ENCODE data around the gene SYN1. TPM values are rescaled to one million over a fixed set of nuclear protein-coding genes. Genes with fewer than 3 reads are reported as not detected.

SYN1 gene
- total and polyA plus RNA-seq, 7 donors: 0.16 to 1.6 (median 1.0) TPM; not detected in 1

DNA sequence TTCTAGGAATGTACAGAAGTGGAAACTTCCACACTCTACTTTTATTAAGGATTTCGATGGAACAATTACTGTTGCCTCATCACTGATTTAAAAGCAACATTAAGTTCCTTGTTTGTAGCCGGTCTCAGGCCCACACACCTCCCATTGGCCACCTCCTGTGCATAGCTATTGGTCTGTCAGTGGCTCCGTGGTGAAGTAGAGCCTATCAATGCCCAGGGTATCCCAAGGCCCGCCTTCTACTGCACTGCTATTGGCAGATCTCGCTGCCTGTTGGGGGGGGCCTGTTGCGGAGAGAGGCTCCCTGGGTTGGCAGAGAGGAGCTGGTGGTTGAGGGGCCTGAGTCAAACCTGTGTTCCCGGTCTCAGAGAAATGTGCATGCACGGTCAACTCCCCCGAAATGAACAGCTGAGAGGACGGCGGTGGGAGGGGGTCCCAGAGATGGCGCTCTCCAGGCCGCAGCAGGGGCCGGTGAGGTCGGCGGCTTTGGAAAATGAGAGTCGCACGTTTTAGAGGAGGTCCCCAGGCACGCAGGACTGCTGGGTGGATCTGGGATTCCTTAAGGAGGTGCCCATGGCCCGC, 63.5 kb downstream of the SYN1 start:
- peak; percentile 97 for DNase-seq
- Histone ChIP-seq H3K36me3 (no peaks in the 10 kb centered on the region), H3K9me3 (no peaks in the 10 kb centered on the region), H3K4me1 (peaks cover 0 to 2% (median 0%) of the 10 kb centered on the region in 4 donors), H3K27me3 (peaks cover 0 to 3% (median 0%) of the 10 kb centered on the region in 3 donors), H3K27ac (peak overlapping the region; percentile 83 to 90 (median 87)), H3K4me3 (peak overlapping the region; percentile 27 to 51 (median 50))
- intact Hi-C loops (cut with DNase I): no loop called here
- peak; percentile 81 to 89 (median 86) for TF ChIP-seq POLR2AphosphoS5 (IDR thresholded peaks at IDR 0.05)
- TF ChIP-seq, protein P1, sequence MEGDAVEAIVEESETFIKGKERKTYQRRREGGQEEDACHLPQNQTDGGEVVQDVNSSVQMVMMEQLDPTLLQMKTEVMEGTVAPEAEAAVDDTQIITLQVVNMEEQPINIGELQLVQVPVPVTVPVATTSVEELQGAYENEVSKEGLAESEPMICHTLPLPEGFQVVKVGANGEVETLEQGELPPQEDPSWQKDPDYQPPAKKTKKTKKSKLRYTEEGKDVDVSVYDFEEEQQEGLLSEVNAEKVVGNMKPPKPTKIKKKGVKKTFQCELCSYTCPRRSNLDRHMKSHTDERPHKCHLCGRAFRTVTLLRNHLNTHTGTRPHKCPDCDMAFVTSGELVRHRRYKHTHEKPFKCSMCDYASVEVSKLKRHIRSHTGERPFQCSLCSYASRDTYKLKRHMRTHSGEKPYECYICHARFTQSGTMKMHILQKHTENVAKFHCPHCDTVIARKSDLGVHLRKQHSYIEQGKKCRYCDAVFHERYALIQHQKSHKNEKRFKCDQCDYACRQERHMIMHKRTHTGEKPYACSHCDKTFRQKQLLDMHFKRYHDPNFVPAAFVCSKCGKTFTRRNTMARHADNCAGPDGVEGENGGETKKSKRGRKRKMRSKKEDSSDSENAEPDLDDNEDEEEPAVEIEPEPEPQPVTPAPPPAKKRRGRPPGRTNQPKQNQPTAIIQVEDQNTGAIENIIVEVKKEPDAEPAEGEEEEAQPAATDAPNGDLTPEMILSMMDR (IDR thresholded peaks at IDR 0.05): no peak
- TF ChIP-seq POLR2A (IDR thresholded peaks at IDR 0.05): peak; percentile 53 to 89
- no peak for TF ChIP-seq EP300 (IDR thresholded peaks at IDR 0.05)
- 1% methylated on average over 20 of the region's 20 CpGs for WGBS, 2 donors

DNA sequence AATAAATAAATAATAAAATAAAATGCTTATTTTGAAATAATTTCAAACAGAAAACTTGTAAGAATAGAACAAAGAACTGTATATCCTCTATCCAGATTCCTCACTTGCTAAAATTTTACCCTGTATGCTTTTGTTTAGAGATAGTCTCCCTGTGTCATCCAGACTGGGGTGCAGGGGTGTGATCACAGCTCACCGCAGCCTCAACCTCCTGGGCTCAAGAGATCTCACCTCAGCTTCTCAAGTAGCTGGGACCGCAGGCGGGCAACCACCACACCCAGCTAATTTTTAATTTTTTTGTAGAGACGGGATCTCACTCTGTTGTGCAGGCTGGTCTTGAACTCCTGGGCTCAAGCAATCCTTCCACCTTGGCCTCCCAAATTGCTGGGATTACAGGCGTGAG, 76.2 kb downstream of the SYN1 start:
- WGBS, 2 donors: 95% methylated on average over 5 of the region's 5 CpGs
- TF ChIP-seq POLR2A (IDR thresholded peaks at IDR 0.05): no peak
- no peak for TF ChIP-seq EP300 (IDR thresholded peaks at IDR 0.05)
- no peak for TF ChIP-seq POLR2AphosphoS5 (IDR thresholded peaks at IDR 0.05)
- TF ChIP-seq, protein P1 (IDR thresholded peaks at IDR 0.05): no peak
- no peak overlapping the region for H3K4me3 ChIP-seq
- DNase-seq: no peak
- H3K9me3 ChIP-seq: no peaks in the 10 kb centered on the region
- H3K27ac ChIP-seq: no peak overlapping the region
- intact Hi-C loops (cut with DNase I): loop anchor here (5.0 to 10.0 kb wide), 3 partner anchors 109 to 481 kb away; partner anchors contain the start of genes ELK1 and ZNF81
- no peaks in the 10 kb centered on the region for H3K27me3 ChIP-seq
- peaks cover 0 to 18% (median 2%) of the 10 kb centered on the region in 4 donors for H3K4me1 ChIP-seq
- H3K36me3 ChIP-seq: no peaks in the 10 kb centered on the region

DNA sequence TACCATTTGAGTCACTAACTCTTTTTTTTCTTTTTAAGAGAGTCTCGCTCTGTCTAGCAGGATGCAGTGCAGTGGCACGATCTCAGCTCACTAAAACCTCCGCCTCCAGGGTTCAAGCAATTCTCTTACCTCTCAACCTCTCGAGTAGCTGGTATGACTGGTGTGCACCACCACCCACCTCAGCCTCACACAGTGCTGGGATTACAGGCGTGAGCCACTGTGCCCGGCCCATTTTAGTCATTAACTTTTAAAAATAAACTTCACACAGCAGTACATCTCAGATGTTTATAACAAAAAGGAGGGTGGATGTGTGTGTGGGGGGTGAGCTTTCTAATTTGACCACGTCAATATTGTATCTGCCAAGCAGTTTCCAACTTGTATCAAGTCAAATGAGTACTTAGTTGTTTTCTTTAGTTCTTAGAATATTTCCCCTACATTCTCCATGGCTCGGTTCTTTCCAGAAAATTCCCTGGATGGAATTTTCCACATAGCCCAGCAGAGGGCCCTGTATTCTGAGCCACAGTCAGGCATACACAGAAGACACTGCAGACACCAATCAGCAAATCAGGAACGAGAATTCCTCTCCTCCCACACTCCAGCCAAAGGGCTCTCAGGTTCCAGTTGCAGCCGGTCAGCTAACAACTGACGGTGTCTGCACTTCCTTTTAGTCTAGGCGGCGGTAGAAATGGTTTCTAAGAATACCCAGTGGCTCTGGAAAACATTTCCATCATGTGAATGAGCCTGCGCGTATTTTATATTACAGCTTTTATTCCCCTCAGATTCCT, 78.7 kb downstream of the SYN1 start:
- intact Hi-C loops (cut with DNase I): loop anchor here (5.0 to 10.0 kb wide), 3 partner anchors 111 to 484 kb away; partner anchors contain the start of genes ELK1 and ZNF81
- Histone ChIP-seq H3K9me3 (no peaks in the 10 kb centered on the region), H3K4me3 (no peak overlapping the region), H3K27me3 (no peaks in the 10 kb centered on the region), H3K27ac (peak overlapping the region; percentile 72 to 81 (median 78)), H3K4me1 (peaks cover 0 to 18% (median 2%) of the 10 kb centered on the region in 4 donors), H3K36me3 (no peaks in the 10 kb centered on the region)
- peak; percentile 93 for DNase-seq
- 23 to 31% methylated on average over 15 of the region's 15 CpGs for WGBS, 2 donors
- TF ChIP-seq, protein P1 (IDR thresholded peaks at IDR 0.05): peak; percentile 31 to 60 (median 45)
- no peak for TF ChIP-seq POLR2A (IDR thresholded peaks at IDR 0.05)
- TF ChIP-seq POLR2AphosphoS5 (IDR thresholded peaks at IDR 0.05): peak; percentile 67 to 75 (median 69)
- peak in 1 of 4 donors; percentile 39 for TF ChIP-seq EP300 (IDR thresholded peaks at IDR 0.05)

DNA sequence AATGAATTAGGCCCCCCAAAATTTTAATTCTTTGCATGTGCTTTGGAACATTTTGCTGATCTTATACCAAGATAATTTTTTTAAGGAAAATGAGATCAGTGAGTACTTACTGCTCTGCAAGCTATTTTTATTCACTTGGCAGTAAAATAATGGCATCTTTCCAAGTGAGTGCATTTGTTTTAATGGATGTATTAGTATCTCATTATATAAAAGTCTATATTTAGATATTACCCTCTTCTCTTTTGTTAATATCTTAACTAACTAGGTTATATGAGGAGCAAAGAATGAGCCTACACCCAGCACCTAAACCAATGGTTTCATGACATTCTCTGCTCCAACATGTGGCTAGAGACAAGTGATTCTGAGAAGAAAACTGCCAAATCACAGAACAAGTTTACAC, 79.8 kb downstream of the SYN1 start:
- peaks cover 0 to 18% (median 2%) of the 10 kb centered on the region in 4 donors for H3K4me1 ChIP-seq
- TF ChIP-seq POLR2AphosphoS5 (IDR thresholded peaks at IDR 0.05) (no peak), POLR2A (IDR thresholded peaks at IDR 0.05) (no peak)
- H3K27me3 ChIP-seq: no peaks in the 10 kb centered on the region
- no peaks in the 10 kb centered on the region for H3K36me3 ChIP-seq
- intact Hi-C loops (cut with DNase I): loop anchor here (5.0 to 10.0 kb wide), 3 partner anchors 112 to 485 kb away; partner anchors contain the start of genes ELK1 and ZNF81
- no peak overlapping the region for H3K4me3 ChIP-seq
- peak overlapping the region; percentile 72 to 81 (median 78) for H3K27ac ChIP-seq
- DNase-seq: no peak
- H3K9me3 ChIP-seq: no peaks in the 10 kb centered on the region

DNA sequence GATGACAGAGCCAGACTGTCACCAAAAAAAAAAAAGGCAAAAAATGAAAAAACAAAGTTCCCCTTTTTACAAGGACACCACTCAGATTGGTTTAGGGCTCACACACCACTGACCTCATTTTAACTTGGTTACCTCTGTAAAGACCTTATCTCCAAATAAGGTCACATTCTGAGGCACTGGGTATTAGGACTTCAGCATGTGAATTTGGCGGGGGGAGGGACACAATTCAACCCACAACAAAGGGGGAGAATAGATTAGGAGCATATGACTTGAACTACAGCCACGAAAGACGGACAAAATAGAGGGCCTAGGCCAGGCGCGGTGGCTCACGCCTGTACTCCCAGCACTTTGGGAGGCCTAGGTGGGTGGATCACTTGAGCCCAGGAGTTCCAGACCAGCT, 89.6 kb downstream of the SYN1 start:
- intact Hi-C loops (cut with DNase I): no loop called here

More for the DNA sequence above, 89.6 kb downstream of the SYN1 start:
- Histone ChIP-seq H3K4me3 (no peak overlapping the region), H3K9me3 (no peaks in the 10 kb centered on the region), H3K27me3 (no peaks in the 10 kb centered on the region), H3K36me3 (no peaks in the 10 kb centered on the region), H3K27ac (no peak overlapping the region), H3K4me1 (no peaks in the 10 kb centered on the region)
- peak; percentile 3 for DNase-seq
- 88 to 94% methylated on average over 6 of the region's 6 CpGs for WGBS, 2 donors
- TF ChIP-seq POLR2A (IDR thresholded peaks at IDR 0.05): no peak
- TF ChIP-seq, protein P1 (IDR thresholded peaks at IDR 0.05): no peak
- TF ChIP-seq POLR2AphosphoS5 (IDR thresholded peaks at IDR 0.05): no peak
- no peak for TF ChIP-seq EP300 (IDR thresholded peaks at IDR 0.05)

Data from sigmoid colon (tissue), 7 donors.